DND-41 (cell line): ENCODE measurements around the gene IER2.
"Not testable (repeated sequence)": the region's sequence is repeated elsewhere in the genome, so short reads cannot be mapped to it uniquely, and the experiment has no call there.

Experiments used
- ATAC-seq: fragments of 200-7000 bp; cut with Tn5 transposase; 3 replicates; pipeline ENCODE4 v1.9.1; 2021; ENCODE audit warnings: low read depth; ENCODE audit not compliant: insufficient read depth
- DNase-seq: peaks from one replicate; pipeline ENCODE4 v3.0.0-alpha.2; 2020
- H2AFZ ChIP-seq: 2 replicates; pipeline ENCODE4 v1.6.0; 2012; ENCODE audit warnings: low read depth, low read length
- H3K27ac ChIP-seq: 2 replicates; pipeline ENCODE4 v1.5.1; 2012; ENCODE audit warnings: low read length, inconsistent platforms
- H3K27me3 ChIP-seq: fragments of 200-600 bp; sonication (generic); 2 replicates; pipeline ENCODE4 v1.6.0; 2012; ENCODE audit warnings: low read length, mild to moderate bottlenecking, inconsistent platforms; ENCODE audit not compliant: insufficient read depth, poor library complexity
- H3K36me3 ChIP-seq: 2 replicates; pipeline ENCODE4 v1.5.1; 2012; ENCODE audit warnings: low read length, inconsistent platforms; ENCODE audit not compliant: insufficient read depth
- H3K4me1 ChIP-seq: 2 replicates; pipeline ENCODE4 v1.5.1; 2012; ENCODE audit warnings: mild to moderate bottlenecking, low read length; ENCODE audit not compliant: insufficient read depth
- H3K4me2 ChIP-seq: 2 replicates; pipeline ENCODE4 v1.6.0; 2012; ENCODE audit warnings: mild to moderate bottlenecking, moderate library complexity, low read length, inconsistent platforms; ENCODE audit not compliant: insufficient read depth
- H3K4me3 ChIP-seq, 2 experiments: fragments of 200-600 bp in 1 of 2; shearing (Covaris generic) in 1 of 2; 2 replicates each; pipeline ENCODE4 v1.5.1; 2012 to 2016; ENCODE audit warnings: inconsistent platforms in 2 of 2, low read length in 2 of 2, mild to moderate bottlenecking in 2 of 2, low read depth in 1 of 2, moderate library complexity in 1 of 2
- H3K79me2 ChIP-seq: 2 replicates; pipeline ENCODE4 v1.6.0; 2012; ENCODE audit warnings: low read length, inconsistent platforms; ENCODE audit not compliant: insufficient read depth
- H3K9ac ChIP-seq: 2 replicates; pipeline ENCODE4 v1.6.0; 2012; ENCODE audit warnings: low read depth, mild to moderate bottlenecking, inconsistent platforms, low read length, moderate library complexity
- H3K9me3 ChIP-seq: 2 replicates; pipeline ENCODE4 v1.5.1; 2012; ENCODE audit warnings: low read length, moderate library complexity, mild to moderate bottlenecking, inconsistent platforms; ENCODE audit not compliant: insufficient read depth, severe bottlenecking
- H4K20me1 ChIP-seq: 2 replicates; pipeline ENCODE4 v1.6.0; 2012; ENCODE audit warnings: low read length; ENCODE audit not compliant: insufficient read depth
- EZH2 ChIP-seq: IDR thresholded peaks from 3 replicates; pipeline ENCODE4 v1.6.1; 2012; ENCODE audit warnings: borderline replicate concordance, low read depth, mild to moderate bottlenecking, moderate library complexity, low read length, inconsistent platforms; ENCODE audit not compliant: severe bottlenecking
- TF ChIP-seq, protein P1 (sequence below): IDR thresholded peaks from 2 replicates; pipeline ENCODE4 v1.5.1; 2012; ENCODE audit warnings: borderline replicate concordance, low read length, moderate library complexity, mild to moderate bottlenecking; ENCODE audit not compliant: poor library complexity, severe bottlenecking; ENCODE audit errors: extremely low read depth

IER2 gene

DNA sequence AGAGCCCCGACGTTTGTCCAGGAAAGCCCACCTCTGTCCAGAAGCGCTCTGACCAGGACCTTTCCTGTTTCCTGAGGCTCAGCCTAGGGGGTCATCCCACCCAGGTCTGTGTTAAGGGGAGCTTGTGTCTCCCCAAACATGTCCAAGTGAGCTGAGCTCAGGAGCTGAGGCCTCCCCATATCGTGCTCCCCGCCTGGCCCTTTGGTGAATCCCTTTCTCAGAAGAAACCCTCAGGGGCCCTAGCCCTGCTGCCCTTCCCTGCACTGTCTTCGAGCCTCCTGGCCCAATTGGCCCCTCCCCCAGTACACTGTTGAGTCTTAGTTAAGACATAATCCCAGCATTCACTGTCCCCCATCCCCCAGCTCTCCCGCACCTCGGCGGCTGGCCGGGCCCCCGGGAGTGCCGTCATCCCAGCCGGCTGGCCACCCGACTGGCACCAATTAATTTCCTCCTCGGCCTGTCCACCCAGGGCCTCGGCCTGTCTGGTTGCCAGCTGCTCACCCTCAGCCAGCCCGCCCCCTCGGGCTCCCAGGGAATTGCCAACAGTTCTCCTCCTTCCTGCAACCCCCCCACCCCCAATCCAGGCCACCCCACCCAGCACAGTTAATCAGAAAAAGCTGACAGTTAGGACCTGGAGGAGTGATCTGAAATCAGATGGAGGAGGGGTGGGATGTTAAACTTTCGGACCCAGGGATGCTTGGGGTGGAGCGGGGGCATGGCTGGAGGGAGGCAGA is 13.6 kb downstream of the IER2 start:
- ATAC-seq (0 out of 3 replicates have a peak, but pooled peaks have one; percentile 1), DNase-seq (peak; percentile 58)
- peak overlapping the region; percentile 77 for H3K27ac ChIP-seq
- no peaks in the 10 kb centered on the region for H3K79me2 ChIP-seq
- no peaks in the 10 kb centered on the region for H4K20me1 ChIP-seq
- H3K27me3 ChIP-seq = no peaks in the 10 kb centered on the region
- peak overlapping the region; percentile 37 for H2AFZ ChIP-seq
- H3K36me3 ChIP-seq = no peaks in the 10 kb centered on the region
- TF ChIP-seq, protein P1, sequence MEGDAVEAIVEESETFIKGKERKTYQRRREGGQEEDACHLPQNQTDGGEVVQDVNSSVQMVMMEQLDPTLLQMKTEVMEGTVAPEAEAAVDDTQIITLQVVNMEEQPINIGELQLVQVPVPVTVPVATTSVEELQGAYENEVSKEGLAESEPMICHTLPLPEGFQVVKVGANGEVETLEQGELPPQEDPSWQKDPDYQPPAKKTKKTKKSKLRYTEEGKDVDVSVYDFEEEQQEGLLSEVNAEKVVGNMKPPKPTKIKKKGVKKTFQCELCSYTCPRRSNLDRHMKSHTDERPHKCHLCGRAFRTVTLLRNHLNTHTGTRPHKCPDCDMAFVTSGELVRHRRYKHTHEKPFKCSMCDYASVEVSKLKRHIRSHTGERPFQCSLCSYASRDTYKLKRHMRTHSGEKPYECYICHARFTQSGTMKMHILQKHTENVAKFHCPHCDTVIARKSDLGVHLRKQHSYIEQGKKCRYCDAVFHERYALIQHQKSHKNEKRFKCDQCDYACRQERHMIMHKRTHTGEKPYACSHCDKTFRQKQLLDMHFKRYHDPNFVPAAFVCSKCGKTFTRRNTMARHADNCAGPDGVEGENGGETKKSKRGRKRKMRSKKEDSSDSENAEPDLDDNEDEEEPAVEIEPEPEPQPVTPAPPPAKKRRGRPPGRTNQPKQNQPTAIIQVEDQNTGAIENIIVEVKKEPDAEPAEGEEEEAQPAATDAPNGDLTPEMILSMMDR = no peak
- H3K9me3 ChIP-seq = no peaks in the 10 kb centered on the region
- peak overlapping the region; percentile 89 for H3K4me2 ChIP-seq
- peak overlapping the region; percentile 44 for H3K9ac ChIP-seq
- peaks cover 66% of the 10 kb centered on the region for H3K4me1 ChIP-seq
- peak overlapping the region in 1 of 2 experiments; percentile 58; a peak in 2 of 4 replicates for H3K4me3 ChIP-seq

DNA sequence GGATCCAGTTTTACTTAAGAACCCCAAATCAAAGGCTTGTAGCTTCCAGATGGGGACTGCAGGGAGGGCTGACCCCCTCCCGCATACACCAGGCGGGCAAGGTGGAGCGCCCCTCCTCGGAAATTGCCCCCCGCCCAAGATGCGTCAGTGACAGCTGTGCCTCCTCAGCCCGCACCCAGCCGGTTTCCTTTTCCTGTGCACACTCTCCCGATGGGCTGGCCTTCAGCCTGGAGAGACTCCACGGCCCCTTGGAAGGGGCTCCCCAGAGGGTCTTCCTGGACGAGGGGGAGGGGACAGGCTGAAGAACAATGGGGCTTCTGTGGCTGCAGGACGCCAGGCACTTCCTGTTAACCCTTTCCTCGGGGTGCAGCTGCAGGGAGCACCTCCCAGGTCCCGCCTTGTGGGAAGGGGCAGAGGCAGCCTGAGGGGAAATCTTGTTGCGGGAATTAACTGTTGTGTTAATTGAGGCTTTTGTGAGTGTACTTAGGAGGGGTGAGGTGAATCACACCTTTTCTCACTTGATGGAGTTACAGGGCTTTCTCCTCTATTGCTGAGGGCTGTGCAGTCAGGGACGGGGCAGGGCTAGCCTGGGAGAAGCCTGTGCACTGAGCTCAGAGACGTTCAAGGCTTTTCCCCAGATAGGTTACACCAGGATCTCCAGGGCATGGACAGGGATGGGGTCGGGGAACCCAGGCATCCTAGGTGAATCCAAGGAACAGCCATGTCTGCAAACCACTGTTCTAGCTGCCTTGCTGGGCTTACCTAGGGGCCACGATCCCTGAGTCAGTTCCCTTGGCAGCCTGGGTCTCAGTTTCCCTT is 14.3 kb downstream of the IER2 start:
- H3K9ac ChIP-seq = peak overlapping the region; percentile 44
- H3K79me2 ChIP-seq = no peaks in the 10 kb centered on the region
- TF ChIP-seq, protein P1 = no peak
- TF ChIP-seq EZH2 = no peak
- no peaks in the 10 kb centered on the region for H4K20me1 ChIP-seq
- H3K36me3 ChIP-seq = no peaks in the 10 kb centered on the region
- H3K27me3 ChIP-seq = no peaks in the 10 kb centered on the region
- ATAC-seq = peak; percentile 22
- peak overlapping the region in 1 of 2 experiments; percentile 58; a peak in 2 of 4 replicates for H3K4me3 ChIP-seq
- peak overlapping the region; percentile 37 for H2AFZ ChIP-seq
- peak; percentile 77 for DNase-seq
- no peaks in the 10 kb centered on the region for H3K9me3 ChIP-seq
- H3K4me1 ChIP-seq = peaks cover 66% of the 10 kb centered on the region
- peak overlapping the region; percentile 89 for H3K4me2 ChIP-seq
- peak overlapping the region; percentile 77 for H3K27ac ChIP-seq

DNA sequence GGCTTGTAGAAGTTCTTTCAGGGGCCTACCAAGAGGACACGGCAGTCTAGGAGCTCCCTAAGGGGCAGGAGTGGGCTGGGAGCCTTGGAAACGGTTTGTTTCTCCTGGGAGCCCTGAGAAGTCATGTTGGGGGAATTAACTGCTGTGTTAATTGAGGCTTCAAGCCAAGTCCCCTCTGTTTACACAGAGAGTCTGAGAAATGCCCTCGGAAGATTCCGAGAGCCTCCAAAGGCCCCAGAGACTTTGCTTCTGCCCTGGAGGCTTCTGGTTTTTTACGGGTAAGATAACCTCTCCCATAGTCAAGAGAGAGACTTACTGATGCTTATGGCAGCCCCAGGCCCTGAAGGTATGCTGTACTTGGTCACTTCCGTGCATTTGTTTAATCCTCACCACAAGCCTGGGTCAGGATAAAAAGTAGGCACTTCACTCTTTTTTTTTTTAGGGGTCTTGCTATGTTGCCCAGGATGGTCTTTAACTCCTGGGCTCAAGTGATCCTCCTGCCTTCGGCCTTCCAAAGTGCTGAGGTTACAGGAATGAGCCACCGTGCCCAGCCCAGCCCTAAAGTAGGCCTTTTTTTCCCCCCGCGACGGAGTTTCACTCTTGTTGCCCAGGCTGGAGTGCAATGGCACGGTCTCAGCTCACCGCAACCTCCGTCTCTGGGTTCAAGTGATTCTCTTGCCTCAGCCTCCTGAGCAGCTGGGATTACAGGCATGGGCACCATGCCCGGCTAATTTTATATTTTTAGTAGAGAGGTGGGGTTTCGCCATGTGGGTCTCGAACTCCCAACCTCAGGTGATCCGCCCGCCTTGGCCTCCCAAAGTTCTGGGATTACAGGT is 15.2 kb downstream of the IER2 start:
- no peaks in the 10 kb centered on the region for H3K36me3 ChIP-seq
- TF ChIP-seq EZH2 = no peak
- TF ChIP-seq, protein P1 = no peak
- peak overlapping the region; percentile 44; the same call in 1 of the 2 replicates for H3K9ac ChIP-seq
- no peak overlapping the region for H3K4me3 ChIP-seq
- H4K20me1 ChIP-seq = no peaks in the 10 kb centered on the region
- peaks cover 66% of the 10 kb centered on the region for H3K4me1 ChIP-seq
- H3K27me3 ChIP-seq = no peaks in the 10 kb centered on the region
- peak overlapping the region; percentile 20; the same call in 1 of the 2 replicates for H2AFZ ChIP-seq
- H3K27ac ChIP-seq = peak overlapping the region; percentile 77
- H3K9me3 ChIP-seq = no peaks in the 10 kb centered on the region
- no peak for DNase-seq
- ATAC-seq = no peak
- no peaks in the 10 kb centered on the region for H3K79me2 ChIP-seq
- peak overlapping the region; percentile 89; the same call in 1 of the 2 replicates for H3K4me2 ChIP-seq

DNA sequence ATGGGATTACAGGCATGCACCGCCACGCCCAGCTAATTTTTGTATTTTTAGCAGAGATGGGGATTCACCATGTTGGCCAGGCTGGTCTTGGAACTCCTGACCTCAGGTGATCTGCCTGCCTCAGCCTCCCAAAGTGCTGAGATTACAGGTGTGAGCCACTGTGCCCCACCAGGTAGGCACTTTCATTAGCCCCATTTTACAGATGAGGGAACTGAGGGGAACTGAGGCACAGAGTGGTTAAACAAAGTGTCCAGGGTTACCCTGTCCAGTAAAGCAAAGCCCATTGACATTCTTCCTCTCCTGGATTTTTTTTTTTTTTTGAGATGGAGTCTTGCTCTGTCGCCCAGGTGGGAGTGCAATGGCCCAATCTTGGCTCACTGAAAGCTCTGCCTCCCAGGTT is 15.9 kb downstream of the IER2 start:
- not testable (repeated sequence) for H3K4me2 ChIP-seq

More for the DNA sequence above, 15.9 kb downstream of the IER2 start:
- not testable (repeated sequence) for H4K20me1 ChIP-seq, H2AFZ ChIP-seq, H3K4me3 ChIP-seq, H3K9ac ChIP-seq, DNase-seq, H3K27ac ChIP-seq, H3K9me3 ChIP-seq, ATAC-seq, H3K36me3 ChIP-seq, H3K79me2 ChIP-seq, H3K27me3 ChIP-seq
- peaks cover 66% of the 10 kb centered on the region for H3K4me1 ChIP-seq
